Kasumi-1 (cell line): ENCODE results near the gene IQCF2.
"Not testable (repeated sequence)": the region's sequence is repeated elsewhere in the genome, so short reads cannot be mapped to it uniquely, and the experiment has no call there.

ENCODE experiments used
- DNase-seq, 2 experiments: peaks; one replicate each; lab custom pipeline; 2025; lab: John Stamatoyannopoulos, UW

The IQCF2 gene

DNA sequence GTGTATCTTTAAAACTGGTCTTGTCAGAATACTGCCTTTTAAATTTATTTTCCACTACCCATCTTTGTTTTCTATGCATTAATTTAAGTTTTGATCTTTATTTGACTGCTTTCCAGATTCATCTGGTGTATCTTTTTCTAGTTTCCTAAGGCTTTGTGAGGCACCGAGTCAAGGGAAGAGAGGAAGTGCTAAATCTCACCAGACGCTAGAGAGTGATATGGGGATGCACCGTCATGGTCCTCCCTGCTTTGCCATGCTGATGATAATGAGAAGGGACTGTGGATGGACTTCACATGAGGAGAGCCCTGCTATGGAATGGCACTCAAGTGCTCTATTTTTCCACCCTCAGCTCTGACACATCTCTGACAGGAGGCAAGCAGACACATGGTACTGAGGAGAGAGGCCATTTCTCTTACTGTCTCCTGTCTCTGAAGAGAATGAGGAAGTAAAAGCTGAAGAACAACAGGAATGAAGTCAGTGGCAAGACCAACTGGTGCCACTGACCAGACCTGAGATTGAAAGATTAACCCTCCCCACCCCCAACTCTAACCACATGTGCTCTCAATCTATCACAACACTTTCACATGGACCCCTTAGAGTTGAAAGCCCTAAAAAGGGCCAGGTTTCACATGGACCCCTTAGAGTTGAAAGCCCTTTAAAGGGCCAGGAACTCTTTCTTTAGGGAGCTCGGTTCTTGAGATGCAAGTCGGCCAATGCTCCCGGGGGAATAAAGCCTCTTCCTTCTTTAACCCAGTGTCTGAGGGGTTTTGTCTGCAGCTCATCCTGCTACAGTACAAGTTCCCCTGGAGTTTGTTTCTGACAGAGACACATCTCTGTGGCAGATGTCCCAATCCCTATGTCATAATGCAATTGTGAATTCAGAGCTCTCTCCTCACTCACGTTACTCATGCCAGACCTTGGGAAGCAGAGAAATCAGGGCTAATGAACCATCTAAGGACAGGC is at the start of gene IQCF2:
IQCF2 (plus strand) TSS at position 913 of the 963 bp plus-strand sequence. CDS start 52 bp downstream, outside the sequence.
- DNase-seq, result no peak

DNA sequence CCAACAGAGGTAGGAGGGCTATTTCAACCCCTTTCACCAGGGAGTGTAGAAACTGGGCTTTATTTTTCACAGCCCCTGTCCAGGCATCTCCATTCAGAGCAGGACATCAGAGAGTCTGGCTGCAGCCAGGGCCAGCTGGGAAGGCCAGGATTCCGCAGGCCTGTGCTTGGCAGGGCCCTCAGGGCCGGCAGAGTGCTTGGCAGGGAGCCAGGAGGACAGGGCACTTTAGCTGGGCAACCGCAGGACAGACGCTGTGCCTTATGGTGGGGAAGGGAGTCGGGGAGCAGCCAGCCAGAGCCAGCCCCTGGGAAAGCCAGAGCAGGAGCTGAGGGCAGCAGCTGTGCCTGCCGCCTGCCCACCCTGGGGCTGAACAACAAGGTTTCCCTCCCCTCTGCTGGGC is 47.9 kb upstream of the IQCF2 start:
- no peak for DNase-seq

DNA sequence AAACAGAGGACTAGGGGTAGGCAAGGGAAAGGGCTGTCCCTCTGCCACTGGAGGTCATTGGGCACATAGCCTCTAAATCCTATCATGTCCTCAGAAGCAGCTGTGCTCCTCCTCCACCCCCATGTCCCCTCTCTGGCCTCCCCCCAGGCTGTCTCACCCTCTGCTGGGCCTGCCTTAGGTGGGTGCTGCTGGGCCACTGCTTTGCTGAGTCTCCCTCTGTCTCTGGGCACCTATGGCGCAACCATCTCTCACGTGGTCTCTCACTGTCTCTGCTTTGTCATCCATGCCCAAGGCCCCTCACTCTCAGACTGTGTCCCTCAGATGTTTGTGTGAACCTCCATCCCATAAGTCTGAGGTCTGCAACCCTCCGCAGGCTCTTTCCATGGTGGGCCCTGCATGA is 47.4 kb upstream of the IQCF2 start:
- DNase-seq, result no peak

DNA sequence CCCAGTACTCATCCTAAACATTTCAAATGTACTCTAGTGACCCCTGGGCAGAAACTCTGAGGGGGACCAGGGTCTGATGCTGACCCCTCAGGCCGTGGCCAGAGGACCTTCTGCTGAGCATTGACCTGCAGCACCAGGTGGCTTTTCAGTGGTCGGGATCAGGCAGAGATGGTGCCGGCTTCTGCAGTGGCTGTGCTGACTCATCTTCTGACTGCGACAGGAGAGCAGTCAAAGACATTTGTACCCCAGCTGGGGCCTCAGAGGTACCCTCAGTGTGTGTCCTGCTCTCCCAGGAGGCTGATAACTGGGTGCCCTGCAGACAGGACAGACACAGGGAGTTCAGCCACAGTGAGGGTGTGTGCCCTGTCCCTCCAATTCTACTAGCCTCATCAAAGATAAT is 45.8 kb upstream of the IQCF2 start:
- DNase-seq, result no peak

DNA sequence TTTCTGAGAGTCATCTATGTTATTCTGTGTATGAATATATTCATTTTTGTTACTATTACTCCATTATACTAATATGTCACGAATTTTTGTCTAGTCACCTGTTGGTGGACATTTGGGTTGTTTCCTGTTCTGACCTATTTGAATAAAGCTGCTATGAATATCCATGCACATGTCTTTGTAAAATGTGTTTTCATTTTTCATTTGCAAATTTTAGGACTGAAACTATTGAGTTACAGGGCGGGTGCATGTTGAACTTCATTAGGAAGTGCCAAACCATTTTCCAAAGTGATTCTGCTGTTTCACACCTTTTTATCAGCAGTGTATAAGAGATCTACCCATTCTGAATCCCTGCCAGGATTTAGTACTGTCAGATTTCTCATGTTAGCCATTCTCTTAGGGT is 44.7 kb upstream of the IQCF2 start:
- no peak for DNase-seq

DNA sequence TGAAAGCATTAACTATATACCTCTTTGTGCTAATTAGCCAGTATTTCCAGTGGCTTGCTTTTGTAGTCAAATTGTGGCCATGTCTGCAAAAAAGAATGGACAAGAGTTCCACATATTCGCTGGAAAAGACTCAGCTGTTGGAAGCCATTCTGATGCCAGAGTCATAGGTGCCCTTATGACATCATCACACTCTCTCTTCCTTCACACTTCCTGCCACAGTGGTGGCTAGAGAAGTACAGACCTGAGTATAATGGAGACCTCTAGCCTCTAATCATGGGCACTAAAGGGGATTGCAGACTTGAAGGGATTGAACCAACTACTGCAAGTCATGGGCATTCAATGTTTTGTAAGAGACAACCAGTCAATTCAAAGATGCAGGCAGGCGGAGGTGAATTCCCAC is 44.0 kb upstream of the IQCF2 start:
- DNase-seq, result no peak

DNA sequence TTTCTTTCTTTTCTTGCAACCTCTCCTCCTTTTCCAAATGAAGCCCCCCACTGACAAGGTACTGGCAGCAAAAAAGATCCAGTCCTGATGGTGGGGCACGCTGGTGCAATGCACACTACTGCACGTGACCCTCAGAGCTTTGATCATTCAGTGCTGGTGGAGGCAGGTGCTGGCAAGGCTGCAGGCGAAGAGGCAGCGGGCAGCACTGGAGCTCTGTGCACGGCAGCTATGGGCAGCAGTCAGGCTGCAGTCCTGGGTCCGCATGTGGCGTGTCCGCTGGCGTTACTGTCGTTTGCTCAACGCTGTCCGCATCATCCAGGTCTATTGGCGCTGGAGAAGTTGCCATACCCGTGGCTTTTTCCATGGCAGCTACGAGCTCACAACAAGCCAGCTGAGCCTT is 42.3 kb upstream of the IQCF2 start:
- DNase-seq, result no peak

DNA sequence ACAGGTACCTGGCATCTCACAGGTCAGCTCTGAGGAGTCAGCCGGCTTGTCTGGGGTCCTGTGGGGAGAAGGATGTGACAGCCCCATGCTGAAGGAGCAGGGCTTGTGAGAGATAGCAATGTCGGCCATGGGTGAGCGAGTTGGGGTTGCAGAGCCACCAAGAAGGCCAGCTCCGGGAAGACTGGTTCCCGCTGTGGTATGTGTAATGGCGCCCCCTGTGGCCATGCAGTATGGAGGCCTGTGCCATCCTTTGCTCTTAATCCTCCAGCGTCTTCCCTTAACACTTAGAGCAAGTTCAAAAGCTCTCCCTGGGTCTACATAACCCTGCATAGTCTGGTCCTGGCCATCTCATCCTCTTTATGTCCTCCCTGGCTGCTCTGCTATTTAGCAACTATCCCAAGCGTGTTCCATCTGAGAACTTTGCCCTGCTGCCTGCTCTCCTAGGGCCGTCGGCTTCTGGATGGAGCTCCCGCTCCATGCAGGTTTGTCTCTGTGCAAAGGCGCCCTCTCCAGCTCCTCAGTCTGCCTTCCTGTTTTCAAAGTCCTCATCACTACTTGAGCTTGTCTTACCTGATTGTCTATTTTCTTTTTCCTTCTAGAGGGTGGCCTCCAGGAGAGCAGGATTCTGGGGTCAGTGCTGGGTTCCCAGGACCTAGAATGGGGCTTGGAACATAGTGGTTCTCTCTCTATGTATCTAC is 41.6 kb upstream of the IQCF2 start:
- no peak for DNase-seq

DNA sequence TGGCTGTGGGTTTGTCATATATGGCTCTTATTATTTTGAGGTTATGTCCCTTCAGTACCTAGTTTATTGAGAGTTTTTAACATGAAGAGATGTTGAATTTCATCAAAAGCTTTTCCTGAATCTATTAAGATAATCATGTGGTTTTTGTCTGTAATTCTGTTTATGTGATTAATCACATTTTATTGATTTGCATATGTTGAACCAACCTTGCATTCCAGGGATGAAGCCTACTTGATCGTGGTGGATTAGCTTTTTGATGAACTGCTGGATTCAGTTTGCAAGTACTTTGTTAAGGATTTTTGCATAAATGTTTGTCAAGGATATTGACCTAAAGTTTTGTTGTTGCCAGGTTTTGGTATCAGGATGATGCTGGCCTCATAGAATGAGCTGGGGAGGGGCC is 33.1 kb upstream of the IQCF2 start:
- DNase-seq, result no peak

DNA sequence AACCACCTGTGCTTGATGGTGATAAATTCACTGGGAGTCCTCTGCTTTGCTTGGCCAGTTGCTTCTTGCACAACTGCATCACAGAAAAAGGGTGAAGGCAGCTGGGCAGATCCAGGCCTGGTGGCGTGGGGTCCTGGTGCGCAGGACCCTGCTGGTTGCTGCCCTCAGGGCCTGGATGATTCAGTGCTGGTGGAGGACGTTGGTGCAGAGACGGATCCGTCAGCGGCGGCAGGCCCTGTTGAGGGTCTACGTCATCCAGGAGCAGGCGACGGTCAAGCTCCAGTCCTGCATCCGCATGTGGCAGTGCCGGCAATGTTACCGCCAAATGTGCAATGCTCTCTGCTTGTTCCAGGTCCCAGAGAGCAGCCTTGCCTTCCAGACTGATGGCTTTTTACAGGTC is 31.1 kb upstream of the IQCF2 start:
- DNase-seq, result no peak

DNA sequence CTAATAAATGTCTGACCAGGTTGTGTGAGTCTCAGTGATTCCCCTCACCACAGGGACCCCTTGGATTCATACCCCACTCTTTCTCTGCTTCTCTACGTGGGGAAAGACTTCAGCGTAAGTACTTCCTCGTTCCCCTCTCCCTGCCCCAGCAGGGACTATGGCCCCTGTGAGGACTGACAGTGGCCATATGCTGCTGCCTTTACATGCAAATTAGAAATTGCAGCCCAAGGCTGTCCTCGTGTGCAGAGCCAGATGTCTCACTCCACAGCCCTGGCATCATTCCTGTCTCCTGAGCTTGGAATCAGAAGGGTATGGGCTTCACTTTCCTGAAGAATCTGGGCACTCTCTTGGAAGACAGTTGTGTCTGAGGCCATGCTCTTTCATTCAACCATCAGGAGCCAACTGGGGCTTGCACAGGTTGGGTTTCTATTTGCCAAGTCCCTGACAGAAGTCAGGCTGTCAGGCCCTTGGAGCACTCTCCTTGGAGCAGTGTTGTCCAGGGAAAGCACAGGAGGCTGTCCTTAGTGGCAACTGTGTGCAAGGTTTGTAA is 30.5 kb upstream of the IQCF2 start:
- no peak for DNase-seq

DNA sequence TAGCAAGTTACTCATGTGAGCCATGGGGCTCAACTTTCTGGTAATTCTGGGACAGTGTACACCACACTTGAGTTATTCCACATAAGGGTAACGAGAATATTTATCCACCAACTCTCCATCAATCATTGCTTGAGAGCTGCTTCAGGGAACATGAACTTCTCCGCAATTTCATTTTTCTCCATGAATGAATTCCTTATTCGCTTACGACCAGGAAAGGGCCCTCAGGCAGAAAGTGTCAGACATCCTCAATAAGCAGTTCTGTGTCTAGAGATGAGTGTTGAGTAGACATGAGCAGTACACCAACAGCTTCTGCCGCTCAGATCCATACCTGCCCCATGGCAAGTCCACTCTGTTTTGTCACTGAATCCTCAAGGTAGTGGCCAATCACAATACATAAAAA is 24.8 kb upstream of the IQCF2 start:
- no peak for DNase-seq

DNA sequence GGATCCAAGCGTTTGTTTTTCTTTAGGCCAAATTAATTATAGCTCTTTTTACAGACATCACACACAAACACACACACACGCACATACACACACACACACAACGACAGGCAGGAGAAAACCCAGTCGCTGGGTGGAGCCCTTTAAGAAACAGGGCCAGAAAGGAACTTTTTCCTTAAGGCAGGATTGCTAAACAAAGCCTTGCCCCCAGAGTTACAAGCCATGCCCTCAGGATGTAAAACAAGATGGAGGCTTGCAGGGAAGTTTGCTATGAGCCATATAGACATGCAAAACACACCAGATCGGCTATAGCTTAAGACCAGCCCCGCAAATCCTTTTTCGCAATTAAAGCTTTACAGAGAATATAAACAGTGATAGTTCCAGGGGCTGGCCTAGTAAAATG is 16.3 kb upstream of the IQCF2 start:
- no peak for DNase-seq

DNA sequence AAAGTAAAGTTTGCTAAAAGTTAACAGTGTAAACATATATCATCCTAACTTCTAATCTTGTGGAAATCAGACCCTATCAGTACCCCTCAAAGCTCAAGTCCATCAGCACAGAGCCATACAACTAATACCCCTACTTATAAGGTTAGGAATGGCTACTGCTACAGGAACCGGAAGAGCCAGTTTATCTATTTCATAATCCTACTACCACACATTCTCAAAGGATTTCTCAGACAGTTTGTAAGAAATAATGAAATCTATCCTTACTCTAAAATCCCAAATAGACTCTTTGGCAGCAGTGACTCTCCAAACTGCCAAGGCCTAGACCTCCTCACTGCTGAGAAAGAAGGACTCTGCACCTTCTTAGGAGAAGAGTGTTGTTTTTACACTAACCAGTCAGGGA is 6.0 kb upstream of the IQCF2 start:
- not testable (repeated sequence) for DNase-seq

DNA sequence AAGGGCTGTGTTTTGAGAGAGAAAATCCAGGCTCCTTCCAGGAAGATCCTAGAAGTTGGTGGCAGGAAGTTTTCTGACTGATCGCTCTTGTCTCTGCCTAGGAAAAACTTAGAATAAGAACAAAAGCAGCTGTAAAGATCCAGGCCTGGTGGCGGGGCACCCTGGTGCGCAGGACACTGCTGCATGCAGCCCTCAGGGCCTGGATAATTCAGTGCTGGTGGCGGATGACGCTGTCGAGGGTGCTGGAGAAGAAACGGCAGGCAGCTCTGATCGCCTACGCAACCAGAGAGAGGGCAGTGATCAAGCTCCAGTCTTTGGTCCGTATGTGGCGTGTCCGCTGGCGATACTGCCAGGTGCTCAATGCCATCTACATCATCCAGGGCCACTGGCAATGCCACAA is 1.5 kb downstream of the IQCF2 start:
- no peak for DNase-seq

DNA sequence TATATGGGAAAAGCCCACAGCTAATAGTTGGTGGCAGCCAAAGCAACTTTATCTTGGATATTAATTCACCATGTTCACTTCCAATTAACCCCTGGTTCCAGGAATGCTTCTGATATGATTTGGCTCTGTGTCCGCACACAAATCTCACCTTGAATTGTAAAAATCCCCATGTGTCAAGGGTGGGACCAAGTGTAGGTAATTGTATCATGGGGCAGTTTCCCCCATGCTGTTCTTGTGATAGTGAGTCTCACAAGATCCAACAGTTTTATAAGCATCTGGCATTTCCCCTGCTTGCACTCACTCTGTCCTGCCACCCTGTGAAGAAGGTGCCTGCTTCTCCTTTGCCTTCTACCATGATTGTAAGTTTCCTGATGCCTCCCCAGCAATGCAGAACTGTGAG is 7.5 kb downstream of the IQCF2 start:
- DNase-seq, result not testable (repeated sequence)

DNA sequence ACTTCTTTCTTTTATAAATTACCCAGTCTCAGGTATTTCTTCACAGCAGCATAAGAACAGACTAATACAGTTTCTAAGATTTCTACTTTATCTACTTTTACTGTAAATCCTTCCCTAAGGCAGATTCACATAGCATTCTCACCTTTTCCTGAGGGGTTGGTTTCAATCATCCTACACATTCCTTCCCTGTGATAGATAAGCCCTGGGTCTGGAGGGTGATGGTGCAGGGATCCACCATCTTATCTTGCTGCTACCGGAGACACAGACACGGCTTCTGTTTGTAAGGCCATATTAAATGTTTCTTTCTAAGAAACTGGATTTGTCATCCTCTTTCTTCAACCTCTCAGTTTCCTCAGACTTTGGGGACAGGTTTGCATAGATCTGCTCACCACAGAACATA is 7.9 kb downstream of the IQCF2 start:
- DNase-seq, result no peak

DNA sequence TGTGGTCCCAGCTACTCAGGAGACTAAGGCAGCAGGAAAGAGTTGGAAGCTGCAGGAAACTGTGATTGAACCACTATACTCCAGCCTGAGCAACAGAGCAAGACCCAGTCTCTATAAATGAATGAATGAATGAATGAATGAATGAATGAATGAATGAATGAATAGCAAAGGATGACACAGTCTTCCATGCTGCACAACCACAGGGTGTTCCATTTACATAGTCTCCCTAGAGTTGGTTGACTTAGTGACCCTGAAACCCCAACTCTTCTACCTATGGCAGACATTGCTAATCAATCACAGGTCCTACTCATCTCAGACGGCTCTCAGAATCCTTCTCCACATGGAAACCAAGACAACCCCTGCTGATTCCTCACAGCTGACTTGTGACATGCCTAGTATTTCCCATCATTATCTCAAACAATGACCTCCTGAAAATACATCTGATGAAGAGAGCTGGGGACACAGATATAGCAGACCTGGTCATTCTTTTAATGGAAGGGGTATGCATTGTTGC is 11.9 kb downstream of the IQCF2 start:
- no peak for DNase-seq

DNA sequence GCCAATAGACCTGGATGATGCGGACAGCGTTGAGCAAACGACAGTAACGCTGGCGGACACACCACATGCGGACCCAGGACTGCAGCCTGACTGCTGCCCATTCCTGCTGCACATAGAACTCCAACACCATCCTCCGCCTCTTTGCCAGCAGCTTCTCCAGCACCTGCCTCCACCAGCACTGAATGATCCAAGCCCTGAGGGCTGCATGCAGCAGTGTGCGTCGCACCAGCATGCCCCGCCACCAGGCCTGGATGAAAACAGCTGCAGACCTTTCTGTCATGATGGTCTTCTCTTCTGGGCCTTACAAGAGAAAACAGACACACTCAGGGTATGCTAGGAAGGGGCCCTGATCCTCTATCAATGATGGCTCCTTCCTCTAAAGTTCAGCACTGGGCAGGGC is 12.5 kb downstream of the IQCF2 start:
- DNase-seq, result no peak

DNA sequence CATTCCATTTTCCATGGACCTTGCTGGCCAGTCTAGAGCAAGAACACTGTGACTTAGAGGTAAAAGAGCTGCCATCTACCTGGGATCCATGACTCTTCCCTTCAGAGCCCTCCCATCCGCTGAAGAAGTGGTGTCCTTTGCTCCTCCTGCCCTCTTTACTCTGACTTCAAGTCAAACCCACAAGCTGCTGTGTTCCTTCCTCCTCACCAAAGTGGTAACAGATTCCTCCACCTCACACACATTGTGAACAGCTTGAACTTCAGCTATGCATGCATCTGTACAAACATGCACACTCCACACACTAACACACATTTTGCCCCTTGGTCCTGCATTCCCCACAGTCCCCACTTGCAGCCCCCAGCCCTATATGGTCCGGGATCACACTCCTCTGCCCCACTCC is 13.0 kb downstream of the IQCF2 start:
- no peak for DNase-seq

DNA sequence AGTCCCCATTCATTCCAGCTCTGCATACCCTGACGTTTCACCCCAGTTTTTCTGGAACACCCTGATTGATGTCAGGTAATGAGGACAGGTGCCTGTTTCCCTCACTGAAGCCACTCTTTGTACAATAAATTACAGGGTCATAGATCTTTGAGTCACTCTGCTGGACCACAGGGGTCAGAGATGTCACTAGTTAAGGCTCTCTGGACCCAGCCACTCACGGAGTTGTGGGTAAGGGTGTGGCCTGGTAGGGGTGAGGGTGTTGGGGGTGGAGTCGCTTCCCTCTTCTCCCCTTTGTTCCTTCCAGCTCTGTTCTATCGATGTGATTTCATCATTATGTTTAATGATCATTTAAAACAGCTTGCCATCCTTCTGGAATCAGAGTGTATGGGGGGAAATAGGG is 13.5 kb downstream of the IQCF2 start:
- no peak for DNase-seq

DNA sequence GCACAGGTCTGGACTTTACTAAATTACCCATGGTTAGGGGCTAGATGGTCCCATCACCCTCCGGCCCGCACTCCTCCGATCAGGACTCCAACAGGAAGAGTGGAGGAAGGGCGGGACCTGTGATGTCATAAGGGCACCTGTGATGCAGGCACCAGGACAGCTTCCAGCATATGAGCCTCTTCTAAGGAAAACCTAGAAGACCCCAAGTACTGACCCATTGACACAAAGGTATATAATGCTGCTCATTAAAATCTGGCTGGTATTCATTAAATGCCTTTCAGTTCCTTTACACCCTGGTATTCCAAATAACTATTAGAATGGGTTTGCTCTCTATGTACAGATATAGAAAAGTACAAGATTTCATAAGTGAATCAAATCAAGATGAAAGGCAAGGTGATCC is 14.1 kb downstream of the IQCF2 start, which contains the start of gene IQCF5:
IQCF5 (minus strand) TSS at position 101 of the 400 bp plus-strand sequence; CDS start at position 31, 70 bp downstream.
- DNase-seq, result no peak

DNA sequence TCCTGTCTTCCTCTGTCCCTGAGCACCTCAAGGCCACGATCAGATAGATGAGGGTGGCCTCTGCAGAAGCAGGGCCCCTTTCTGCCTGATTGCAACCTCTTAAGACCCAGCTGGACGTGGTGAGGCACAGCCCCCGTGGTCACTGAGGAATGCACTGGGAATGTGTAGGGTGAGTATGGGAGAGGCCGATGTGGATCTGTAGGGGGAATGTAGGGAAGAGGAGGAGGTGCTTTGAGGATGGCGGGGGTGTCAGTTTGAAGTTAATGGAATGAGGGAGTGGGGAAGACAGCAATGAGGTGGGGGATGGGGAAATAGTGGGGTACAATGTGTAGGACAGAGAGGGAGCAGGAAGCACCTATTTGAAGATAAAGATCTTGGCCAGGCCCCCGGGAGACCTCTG is 14.8 kb downstream of the IQCF2 start:
- no peak for DNase-seq
